ENCODE results near the gene CD58.

- TF ChIP-seq CTCF (IDR thresholded peaks at IDR 0.05) = no peak
- TF ChIP-seq POLR2A (IDR thresholded peaks at IDR 0.05) = peak; percentile 39
- peak; percentile 94 for TF ChIP-seq EP300 (IDR thresholded peaks at IDR 0.05; ENCODE audit: low read depth)
- peak in 2 of 3 donors; percentile 74 to 78 for TF ChIP-seq POLR2AphosphoS5 (IDR thresholded peaks at IDR 0.05)
These were observed 87.1 kb downstream of the CD58 start for GRCh38 chr1:116483481-116484309.

All from transverse colon (tissue), 4 donors.